Panc1 (cell line): ENCODE measurements around the gene NUDT9. TPM values are rescaled to one million over a fixed set of nuclear protein-coding genes. Genes with fewer than 3 reads are reported as not detected.

Source experiments
- ATAC-seq: fragments of 200-7000 bp; cut with Tn5 transposase; 2 replicates; pipeline ENCODE4 v1.9.1; 2020; ENCODE audit warnings: mild to moderate bottlenecking, moderate library complexity
- BruUV-seq: library from RNA; stranded (reverse); fragments of 400-500 nt; replicated peaks from 2 replicates; lab custom pipeline; 2021; lab: Mats Ljungman, UMichigan
- CTCF ChIA-PET: fragments of 300-600 bp; sonication (Branson Sonifier 250); formaldehyde crosslinking; loops from one replicate; lab custom pipeline; 2022; ENCODE audit warnings: antibody characterized with exemption; lab: Charles Lee
- POLR2A ChIA-PET: fragments of 300-600 bp; sonication (Branson Sonifier 250); formaldehyde crosslinking; loops from one replicate; lab custom pipeline; 2022; ENCODE audit warnings: antibody characterized with exemption; lab: Charles Lee
- DNase-seq: peaks from one replicate; pipeline ENCODE4 v3.0.0-alpha.2; 2010; ENCODE audit warnings: low read depth, low spot score
- H3K27ac ChIP-seq: 2 replicates; pipeline ENCODE4 v1.5.1; 2011; ENCODE audit warnings: mild to moderate bottlenecking, low read length, inconsistent platforms
- H3K27me3 ChIP-seq: fragments of 200-500 bp; sonication (Bioruptor generic); 2 replicates; pipeline ENCODE4 v1.6.0; 2014; ENCODE audit warnings: low read length, inconsistent platforms; ENCODE audit not compliant: control insufficient read depth, insufficient read depth
- H3K36me3 ChIP-seq: fragments of 200-500 bp; sonication (Bioruptor generic); 2 replicates; pipeline ENCODE4 v1.5.1; 2014; ENCODE audit warnings: inconsistent platforms, mild to moderate bottlenecking, low read length, moderate library complexity; ENCODE audit not compliant: control insufficient read depth, insufficient read depth
- H3K4me1 ChIP-seq: 2 replicates; pipeline ENCODE4 v1.5.1; 2011; ENCODE audit warnings: inconsistent platforms, mild to moderate bottlenecking, low read length, moderate library complexity; ENCODE audit not compliant: control insufficient read depth, insufficient read depth
- H3K4me3 ChIP-seq, 2 experiments: 2 replicates each; pipeline ENCODE4 v1.5.1; 2011 to 2012; ENCODE audit warnings: low read depth in 2 of 2, low read length in 2 of 2, mild to moderate bottlenecking in 2 of 2, inconsistent platforms in 1 of 2, moderate library complexity in 1 of 2
- H3K9me3 ChIP-seq: fragments of 200-500 bp; sonication (Bioruptor generic); 2 replicates; pipeline ENCODE4 v1.5.1; 2014; ENCODE audit warnings: low read depth, mild to moderate bottlenecking, inconsistent platforms, low read length, moderate library complexity; ENCODE audit not compliant: control insufficient read depth, insufficient read depth
- CTCF ChIP-seq: fragments of 450-650 bp; IDR thresholded peaks from 2 replicates; pipeline ENCODE4 v1.5.1; 2017; ENCODE audit warnings: mild to moderate bottlenecking
- POLR2AphosphoS5 ChIP-seq: IDR thresholded peaks from 2 replicates; pipeline ENCODE4 v1.6.1; 2012; ENCODE audit warnings: mild to moderate bottlenecking, low read depth, low read length, moderate library complexity
- SIN3A ChIP-seq: IDR thresholded peaks from 2 replicates; pipeline ENCODE4 v1.6.1; 2012; ENCODE audit warnings: low read depth, mild to moderate bottlenecking, low read length, moderate library complexity, borderline replicate concordance; ENCODE audit not compliant: insufficient read depth
- TCF7L2 ChIP-seq: IDR thresholded peaks from 2 replicates; pipeline ENCODE4 v1.6.1; 2011; ENCODE audit warnings: mild to moderate bottlenecking, low read depth, low read length, inconsistent platforms
- in situ Hi-C: cut with HindIII; loops from 2 replicates; pipeline ENCODE4 v1.10.0; 2016; ENCODE audit warnings: low sequenced_read_pairs, low pct_unique_long_range_greater_than_20kb
- intact Hi-C: fragments of 100-400 bp; cut with micrococcal nuclease; formaldehyde crosslinking; loops from one replicate; pipeline ENCODE4 v1.10.0; 2022; ENCODE audit not compliant: unreplicated experiment
- total RNA-seq: library from RNA; stranded (reverse); gene quantifications from one replicate; pipeline ENCODE4 v1.2.1, GENCODE V29; 2021; ENCODE audit not compliant: unreplicated experiment
- TF ChIP-seq, protein P1 (sequence below), 2 experiments: IDR thresholded peaks; 2 replicates each; pipeline ENCODE4 v1.6.1; 2011 to 2012; ENCODE audit warnings: low read depth in 2 of 2, control low read depth in 1 of 2, low read length in 1 of 2, mild to moderate bottlenecking in 1 of 2, moderate library complexity in 1 of 2; ENCODE audit not compliant: insufficient read depth in 1 of 2

The NUDT9 gene
- total RNA-seq, 1 experiment from 2014 or later = 21.7 TPM

DNA sequence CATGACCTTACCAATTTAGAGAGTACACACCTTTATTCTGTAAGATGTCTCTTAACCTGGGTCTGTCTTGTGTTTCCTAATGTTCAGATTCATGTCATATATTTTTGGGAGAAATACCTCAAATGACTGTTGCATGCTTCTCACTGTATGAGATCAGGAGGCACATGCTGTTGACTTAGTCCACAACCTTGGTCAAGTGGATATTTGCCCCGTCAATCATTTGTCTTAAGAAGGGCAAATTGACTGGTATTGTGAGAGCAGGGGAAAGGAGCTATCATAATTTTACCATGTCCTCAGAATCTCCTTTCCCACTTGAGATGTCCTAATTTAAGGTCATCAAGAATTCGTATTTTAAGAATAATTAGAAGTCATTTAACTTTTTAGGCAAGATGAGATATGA, 11.0 kb downstream of the NUDT9 start:
- no peaks in the 10 kb centered on the region for H3K36me3 ChIP-seq
- DNase-seq (no peak), ATAC-seq (no peak)
- no peak overlapping the region for H3K27ac ChIP-seq
- no peaks in the 10 kb centered on the region for H3K27me3 ChIP-seq
- no TSS peak for BruUV-seq
- no peaks in the 10 kb centered on the region for H3K9me3 ChIP-seq
- in situ Hi-C loops = no loop called here
- intact Hi-C loops = no loop called here
- CTCF ChIA-PET = no interaction called here
- POLR2A ChIA-PET = no interaction called here
- TF ChIP-seq TCF7L2 (no peak), POLR2AphosphoS5 (no peak), SIN3A (no peak), CTCF (no peak)
- TF ChIP-seq, protein P1, sequence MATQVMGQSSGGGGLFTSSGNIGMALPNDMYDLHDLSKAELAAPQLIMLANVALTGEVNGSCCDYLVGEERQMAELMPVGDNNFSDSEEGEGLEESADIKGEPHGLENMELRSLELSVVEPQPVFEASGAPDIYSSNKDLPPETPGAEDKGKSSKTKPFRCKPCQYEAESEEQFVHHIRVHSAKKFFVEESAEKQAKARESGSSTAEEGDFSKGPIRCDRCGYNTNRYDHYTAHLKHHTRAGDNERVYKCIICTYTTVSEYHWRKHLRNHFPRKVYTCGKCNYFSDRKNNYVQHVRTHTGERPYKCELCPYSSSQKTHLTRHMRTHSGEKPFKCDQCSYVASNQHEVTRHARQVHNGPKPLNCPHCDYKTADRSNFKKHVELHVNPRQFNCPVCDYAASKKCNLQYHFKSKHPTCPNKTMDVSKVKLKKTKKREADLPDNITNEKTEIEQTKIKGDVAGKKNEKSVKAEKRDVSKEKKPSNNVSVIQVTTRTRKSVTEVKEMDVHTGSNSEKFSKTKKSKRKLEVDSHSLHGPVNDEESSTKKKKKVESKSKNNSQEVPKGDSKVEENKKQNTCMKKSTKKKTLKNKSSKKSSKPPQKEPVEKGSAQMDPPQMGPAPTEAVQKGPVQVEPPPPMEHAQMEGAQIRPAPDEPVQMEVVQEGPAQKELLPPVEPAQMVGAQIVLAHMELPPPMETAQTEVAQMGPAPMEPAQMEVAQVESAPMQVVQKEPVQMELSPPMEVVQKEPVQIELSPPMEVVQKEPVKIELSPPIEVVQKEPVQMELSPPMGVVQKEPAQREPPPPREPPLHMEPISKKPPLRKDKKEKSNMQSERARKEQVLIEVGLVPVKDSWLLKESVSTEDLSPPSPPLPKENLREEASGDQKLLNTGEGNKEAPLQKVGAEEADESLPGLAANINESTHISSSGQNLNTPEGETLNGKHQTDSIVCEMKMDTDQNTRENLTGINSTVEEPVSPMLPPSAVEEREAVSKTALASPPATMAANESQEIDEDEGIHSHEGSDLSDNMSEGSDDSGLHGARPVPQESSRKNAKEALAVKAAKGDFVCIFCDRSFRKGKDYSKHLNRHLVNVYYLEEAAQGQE (IDR thresholded peaks at IDR 0.05; ENCODE audit: insufficient read depth in 1 of 2, low read depth in 2 of 2, low read length in 1 of 2) = no peak
- no peaks in the 10 kb centered on the region for H3K4me1 ChIP-seq
- H3K4me3 ChIP-seq = no peak overlapping the region

- intact Hi-C loops = no loop called here
- no TSS peak for BruUV-seq
- no peaks in the 10 kb centered on the region for H3K4me1 ChIP-seq
- no peak for DNase-seq
- no peaks in the 10 kb centered on the region for H3K9me3 ChIP-seq
- in situ Hi-C loops = no loop called here
- no peak overlapping the region for H3K27ac ChIP-seq
- ATAC-seq = no peak
- H3K4me3 ChIP-seq = no peak overlapping the region
- no peaks in the 10 kb centered on the region for H3K27me3 ChIP-seq
- TF ChIP-seq CTCF (no peak), SIN3A (no peak), POLR2AphosphoS5 (no peak), TCF7L2 (no peak)
- TF ChIP-seq, protein P1 (IDR thresholded peaks at IDR 0.05; ENCODE audit: insufficient read depth in 1 of 2, low read depth in 2 of 2, low read length in 1 of 2) = no peak
- H3K36me3 ChIP-seq = no peaks in the 10 kb centered on the region; the same call in 1 of the 2 replicates
- POLR2A ChIA-PET = interaction anchor here (0.6 kb wide), 1 partner anchor 262 kb away, joined by 3 read pairs; no protein-coding TSS in a partner anchor
- CTCF ChIA-PET = no interaction called here
Observed at GRCh38 chr4:87442889-87443288, 20.5 kb downstream of the NUDT9 start.
